ENCODE data around the gene KCTD11.

KCTD11 gene

DNA sequence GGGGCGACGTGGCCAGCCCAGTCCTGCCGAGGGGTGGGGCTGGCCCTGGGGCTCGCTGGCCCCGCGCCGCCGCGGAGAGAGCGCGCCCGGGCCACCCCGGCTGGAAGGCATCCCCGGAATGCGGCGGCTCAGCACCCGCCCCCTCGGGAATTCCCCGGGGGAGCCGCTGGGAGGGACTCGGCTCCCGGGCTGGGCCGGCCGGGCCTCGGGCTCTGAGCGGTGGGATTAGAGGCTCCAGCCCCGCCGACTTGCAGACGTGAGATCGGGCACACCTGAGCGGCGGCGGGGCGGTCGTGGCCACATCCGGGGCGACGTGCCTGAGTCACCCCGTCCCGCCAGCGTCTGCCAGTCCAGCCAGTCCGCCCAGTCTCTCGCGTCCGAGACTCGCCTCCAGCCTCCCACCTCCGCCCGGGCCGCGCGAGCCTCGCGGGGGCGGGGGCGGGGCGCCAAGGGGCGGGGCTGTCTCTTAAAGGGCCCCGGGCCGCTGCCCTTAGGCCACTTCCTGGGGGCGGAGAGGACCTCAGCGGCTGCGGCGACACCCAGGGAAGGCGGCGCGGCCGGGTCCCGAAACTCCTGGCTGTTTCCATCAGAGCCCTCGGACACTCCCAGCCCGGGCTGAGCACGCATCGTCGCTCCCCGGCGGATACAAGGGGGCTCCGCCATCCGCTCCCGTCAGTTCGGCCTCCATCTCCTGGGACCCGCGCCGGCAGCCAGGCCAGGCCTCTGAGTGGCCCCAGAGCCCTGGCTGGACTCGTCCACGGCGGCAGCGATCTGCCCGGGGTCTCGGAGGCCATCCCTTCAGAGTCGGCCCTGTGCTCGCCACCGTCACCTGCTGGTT lies at the start of gene KCTD11:
Gene KCTD11 (plus strand): TSS at position 498 of the 838 bp plus-strand sequence.
- H3K27ac ChIP-seq: peak within 1 kb of the TSS; percentile 100
- DNase-seq (ENCODE audit: low read depth, low spot score): peak; percentile 97

DNA sequence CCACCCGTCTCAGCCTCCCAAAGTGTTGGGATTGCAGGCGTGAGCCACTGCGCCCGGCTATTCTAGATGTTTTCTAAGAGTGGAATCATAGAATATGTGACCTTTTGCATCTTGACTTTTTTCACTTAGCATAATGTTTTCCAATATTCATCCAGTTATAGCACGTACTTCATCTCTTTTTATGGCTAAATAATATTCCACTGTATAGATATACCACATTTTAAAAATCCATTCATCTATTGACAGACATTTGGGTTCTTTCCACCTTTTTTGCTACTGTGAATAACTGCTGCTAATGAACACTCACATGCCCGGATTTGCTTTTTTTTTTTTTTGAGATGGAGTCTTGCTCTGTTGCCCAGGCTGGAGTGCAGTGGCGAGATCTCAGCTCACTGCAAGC lies 47.8 kb upstream of the KCTD11 start:
- H3K27ac ChIP-seq: no peak overlapping the region
- no peak for DNase-seq (ENCODE audit: low read depth, low spot score)

DNA sequence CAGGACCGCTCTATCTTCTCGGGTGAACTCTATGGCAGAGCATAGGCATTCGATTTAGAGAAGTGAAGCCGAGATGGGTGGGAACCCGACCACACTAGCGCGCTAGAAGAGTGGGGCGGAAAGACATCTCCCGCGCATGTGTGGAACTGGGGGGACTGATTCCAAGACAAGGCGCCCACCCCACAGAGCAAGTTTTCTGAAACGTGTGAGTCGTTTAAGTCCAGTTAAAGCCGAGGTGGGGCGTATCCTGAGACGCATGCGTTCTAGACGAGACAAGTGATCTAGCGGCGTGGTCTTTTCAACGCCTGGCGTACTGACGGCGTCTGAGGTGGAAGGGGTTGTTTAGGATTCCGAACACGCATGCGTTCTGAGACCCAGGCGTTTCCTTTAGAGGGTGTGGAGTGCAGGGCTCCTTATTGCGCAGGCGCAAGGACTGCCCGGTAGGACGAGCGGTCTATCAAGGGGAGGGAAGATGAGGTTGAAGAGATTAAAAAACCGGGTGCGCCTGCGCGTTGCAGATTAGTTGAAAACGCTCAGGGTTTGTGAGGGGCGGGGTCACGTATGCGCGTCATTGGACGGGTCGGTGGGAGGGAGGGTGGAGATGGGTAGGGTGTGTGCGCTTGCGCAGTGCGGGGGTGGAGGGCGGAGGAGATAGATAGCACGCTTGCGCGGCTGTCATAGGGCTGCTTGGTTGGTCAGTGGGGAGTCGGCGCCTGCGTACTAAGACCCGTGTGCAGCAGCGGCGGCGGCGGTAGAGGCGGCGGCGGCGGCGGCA lies 44.9 kb upstream of the KCTD11 start, which contains the start of gene EIF5A:
Gene EIF5A (plus strand): TSS at position 718 of the 775 bp plus-strand sequence. CDS start 2,008 bp downstream, outside the sequence.
- DNase-seq (ENCODE audit: low read depth, low spot score): peak; percentile 97
- peak within 1 kb of the TSS; percentile 96 for H3K27ac ChIP-seq

DNA sequence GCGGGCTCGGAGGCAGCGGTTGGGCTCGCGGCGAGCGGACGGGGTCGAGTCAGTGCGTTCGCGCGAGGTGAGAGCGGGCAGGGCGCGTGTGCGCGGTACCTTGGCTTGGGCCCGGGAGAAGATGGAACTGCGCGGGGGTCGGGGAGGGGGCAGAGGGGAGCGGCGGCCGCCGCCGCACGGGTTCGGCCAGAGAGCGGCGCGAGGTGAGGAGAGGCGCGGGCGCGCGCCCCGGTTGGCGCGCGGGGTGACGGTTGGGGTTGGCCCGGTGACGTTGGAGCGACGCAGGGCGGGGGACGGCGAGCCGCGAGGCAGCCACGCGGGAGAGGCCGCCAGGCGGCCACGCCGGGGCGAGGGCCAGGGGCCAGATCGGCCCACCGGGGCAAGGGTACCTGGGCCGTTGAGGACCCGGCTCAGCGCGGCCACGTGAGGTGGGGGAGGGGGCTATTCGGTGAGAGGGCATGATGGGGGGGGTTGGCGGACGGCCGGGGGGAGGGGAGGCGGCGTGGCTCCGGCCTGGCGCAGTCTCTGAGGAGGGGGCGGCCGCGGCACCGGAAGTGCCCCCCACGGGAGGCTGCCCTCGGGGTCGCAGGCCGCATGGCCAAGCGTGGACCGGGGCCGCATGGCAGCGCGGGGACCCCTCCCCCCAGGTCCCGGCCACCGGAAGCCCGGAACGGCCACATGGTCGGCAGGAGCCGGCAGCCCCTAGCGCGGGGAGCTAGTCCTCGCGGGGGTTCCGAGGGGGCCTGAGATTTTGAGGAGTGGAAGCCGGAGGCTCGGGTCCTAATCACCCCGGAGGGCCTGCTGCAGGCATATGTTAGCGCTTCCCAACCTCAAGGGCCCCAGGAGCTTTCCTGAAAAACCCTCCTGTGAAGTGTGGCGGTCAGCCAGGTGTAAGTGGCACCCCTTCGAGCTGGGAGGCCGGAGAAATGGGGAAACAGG lies 44.0 kb upstream of the KCTD11 start:
- peak overlapping the region; percentile 96 for H3K27ac ChIP-seq
- DNase-seq (ENCODE audit: low read depth, low spot score): no peak

DNA sequence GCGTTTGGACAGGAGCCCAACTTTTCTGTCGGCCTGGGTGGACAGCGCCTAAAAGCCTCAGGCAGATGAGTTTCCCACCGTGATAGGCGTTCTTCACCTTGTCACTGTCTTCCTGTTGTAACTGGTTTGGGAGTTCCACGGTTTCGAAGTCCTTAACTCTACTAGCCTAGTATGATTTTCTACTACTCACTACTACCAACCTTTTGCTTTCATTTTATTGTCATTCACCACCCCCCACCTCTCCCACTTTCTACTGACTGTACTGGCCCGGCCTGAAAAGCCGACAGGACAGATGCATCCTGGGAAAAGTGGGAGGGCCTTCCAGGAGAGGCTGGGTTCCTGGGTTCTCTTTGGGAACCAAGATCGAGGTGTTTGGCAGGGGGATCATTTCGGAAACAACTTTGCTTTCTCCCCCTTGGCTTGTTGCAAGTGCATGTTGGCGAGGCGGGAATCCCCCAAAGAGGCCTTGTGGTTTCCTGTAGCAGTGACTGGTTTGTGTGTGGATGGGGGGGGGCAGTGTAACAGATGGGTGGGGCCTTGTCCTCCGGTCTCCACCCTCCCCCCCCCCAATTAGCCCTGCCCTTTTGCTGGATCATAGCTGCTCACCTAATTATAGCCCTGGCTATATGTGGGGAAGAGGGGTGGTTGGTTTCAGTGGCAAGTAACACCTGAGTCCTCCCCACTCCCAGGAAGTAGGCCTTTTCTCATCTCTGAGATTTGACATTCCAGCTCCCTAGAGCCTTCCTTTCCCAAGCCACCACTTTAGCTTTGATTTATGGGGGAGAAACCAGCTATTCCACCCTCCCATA lies 43.1 kb upstream of the KCTD11 start:
- DNase-seq (ENCODE audit: low read depth, low spot score): no peak
- H3K27ac ChIP-seq: peak overlapping the region; percentile 96

DNA sequence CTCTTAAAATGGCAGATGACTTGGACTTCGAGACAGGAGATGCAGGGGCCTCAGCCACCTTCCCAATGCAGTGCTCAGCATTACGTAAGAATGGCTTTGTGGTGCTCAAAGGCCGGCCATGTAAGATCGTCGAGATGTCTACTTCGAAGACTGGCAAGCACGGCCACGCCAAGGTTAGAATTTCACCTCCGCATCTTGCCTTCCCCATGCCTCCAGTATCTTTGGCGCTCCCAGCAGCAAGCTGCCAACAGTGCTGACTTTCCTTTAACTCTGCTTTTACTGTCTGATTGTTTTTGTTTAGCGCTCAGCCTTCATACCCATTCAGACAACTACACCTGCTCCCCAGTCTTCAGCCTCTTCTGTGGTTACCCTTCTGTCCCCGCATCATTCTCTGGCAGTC lies 42.3 kb upstream of the KCTD11 start:
- peak overlapping the region; percentile 96 for H3K27ac ChIP-seq
- no peak for DNase-seq (ENCODE audit: low read depth, low spot score)

DNA sequence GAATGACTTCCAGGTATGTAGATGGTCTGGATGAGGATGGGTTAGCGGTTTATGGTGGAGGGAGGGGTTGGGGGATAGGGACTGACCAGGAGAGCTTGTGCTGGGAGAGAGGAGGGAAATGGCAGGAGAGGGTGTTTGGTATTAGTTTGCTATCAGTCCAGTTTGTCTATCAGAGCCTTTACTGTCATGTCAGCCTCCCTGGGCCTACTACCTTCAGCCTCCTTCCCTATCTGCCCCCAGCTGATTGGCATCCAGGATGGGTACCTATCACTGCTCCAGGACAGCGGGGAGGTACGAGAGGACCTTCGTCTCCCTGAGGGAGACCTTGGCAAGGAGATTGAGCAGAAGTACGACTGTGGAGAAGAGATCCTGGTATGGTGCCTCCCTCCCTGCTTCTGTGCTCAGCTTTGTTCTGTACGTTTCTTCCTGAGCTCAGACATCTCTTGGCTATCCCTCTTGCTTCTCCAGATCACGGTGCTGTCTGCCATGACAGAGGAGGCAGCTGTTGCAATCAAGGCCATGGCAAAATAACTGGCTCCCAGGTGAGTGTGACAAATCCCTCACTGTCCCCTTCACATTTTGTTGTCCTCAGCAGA lies 40.8 kb upstream of the KCTD11 start:
- peak overlapping the region; percentile 96 for H3K27ac ChIP-seq
- no peak for DNase-seq (ENCODE audit: low read depth, low spot score)

DNA sequence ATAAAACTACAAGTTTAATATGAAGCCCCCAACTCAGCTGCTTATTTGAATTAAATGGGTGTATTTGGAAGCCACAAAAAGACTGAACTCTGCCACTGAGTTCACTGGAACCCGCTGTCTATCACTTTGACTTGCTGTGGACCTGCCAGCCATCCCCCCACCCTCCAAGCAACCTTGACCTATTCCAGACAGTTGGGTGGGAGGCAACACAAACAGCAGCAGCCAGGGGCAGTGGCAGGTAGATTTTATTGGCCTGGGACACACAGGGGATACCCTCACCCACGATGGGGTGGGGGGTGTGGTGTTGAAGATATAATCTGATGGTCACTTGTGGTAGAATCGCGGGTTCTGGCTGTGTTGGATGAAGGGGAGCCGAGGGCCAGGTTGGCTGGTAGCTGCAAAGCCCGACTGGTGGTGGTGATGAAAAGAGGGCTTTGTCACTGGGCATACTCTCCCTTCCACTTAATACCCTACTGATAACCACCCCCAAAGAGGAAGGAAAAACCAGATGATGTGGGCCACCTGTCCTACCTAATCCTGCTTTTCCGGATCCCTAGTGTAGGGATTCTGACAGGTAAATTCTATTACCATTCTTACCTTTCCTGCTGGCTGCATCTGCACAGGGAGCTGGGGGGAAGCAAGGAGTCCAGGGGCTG lies 39.4 kb upstream of the KCTD11 start:
- H3K27ac ChIP-seq: peak overlapping the region; percentile 92
- no peak for DNase-seq (ENCODE audit: low read depth, low spot score)

DNA sequence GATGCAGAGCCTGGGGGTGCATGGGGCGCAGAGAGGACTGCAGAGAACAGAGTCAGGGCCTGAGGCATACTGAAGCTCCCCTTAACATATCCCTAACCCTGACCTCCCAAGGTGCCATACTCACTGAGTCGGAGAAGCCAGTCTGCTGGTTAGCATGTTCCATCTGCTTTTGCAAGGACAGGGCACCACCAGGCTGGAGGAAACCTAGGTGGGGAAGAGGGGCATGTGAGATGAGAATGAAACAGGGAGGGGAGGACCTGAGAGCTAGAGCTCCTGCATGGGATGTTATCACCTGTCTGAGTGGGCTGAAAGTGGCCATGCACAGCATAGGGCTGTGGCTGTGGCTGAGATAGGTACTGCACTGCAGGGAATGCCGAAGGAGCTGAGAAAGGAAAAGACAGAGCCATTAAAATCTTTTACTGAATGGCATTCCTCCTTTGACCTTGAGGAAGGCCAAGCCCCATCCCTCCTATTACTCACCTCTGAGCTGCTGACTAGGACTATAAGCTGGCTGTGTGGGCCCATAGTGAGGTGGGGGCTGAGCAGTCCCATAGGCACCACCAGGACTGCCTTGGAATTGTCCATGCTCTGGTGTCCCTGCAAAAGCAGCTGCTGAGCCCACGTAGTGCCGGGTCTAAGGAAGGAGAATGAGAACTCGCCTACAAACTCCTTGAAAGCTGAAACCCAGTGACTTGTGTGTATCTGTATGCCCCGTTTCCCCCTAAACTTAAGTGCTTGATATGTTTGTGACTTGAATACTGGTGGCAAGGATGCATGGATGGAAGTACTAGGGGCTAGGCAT lies 38.7 kb upstream of the KCTD11 start:
- DNase-seq (ENCODE audit: low read depth, low spot score): no peak
- H3K27ac ChIP-seq: peak overlapping the region; percentile 92

DNA sequence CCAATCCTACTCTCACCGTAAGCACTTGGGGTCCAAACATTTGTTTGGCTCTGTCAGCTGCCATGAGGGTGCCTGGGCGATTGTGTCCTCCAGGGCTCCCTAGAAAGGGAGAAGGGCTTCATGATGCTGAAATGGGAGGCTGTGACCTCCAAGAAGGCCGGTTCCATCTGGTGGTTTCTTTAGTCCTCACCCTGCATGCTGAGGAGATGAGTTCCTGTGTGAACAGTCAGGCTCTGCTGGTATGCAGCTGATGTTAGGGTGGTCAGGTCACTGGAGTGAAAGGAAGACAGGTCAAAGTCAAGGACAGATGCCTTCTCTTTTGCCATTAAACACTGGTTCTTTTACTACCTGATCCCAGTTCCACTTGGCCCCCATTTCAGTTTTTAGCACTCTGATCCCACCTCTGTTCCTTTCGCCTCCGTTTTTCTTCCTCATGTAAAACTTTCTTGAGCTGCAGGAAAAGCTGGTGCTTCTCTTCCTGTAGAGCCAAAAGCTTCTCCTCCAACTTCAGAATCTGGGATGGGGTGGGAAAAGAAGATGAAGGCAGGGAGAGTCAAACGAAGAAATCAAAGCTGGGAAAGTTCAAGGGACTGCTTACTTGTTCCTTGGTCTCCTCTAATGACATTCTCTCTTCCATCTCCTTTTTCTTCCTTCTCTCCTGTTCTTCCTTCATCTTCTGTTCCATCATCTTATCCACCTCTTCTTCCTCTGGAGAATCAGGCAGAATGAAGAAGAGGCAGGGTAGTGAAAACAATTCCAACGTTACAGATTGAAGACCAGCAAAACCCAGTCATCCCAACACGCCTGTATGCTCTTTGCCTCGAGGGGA lies 37.9 kb upstream of the KCTD11 start:
- DNase-seq (ENCODE audit: low read depth, low spot score): no peak
- H3K27ac ChIP-seq: peak overlapping the region; percentile 92

DNA sequence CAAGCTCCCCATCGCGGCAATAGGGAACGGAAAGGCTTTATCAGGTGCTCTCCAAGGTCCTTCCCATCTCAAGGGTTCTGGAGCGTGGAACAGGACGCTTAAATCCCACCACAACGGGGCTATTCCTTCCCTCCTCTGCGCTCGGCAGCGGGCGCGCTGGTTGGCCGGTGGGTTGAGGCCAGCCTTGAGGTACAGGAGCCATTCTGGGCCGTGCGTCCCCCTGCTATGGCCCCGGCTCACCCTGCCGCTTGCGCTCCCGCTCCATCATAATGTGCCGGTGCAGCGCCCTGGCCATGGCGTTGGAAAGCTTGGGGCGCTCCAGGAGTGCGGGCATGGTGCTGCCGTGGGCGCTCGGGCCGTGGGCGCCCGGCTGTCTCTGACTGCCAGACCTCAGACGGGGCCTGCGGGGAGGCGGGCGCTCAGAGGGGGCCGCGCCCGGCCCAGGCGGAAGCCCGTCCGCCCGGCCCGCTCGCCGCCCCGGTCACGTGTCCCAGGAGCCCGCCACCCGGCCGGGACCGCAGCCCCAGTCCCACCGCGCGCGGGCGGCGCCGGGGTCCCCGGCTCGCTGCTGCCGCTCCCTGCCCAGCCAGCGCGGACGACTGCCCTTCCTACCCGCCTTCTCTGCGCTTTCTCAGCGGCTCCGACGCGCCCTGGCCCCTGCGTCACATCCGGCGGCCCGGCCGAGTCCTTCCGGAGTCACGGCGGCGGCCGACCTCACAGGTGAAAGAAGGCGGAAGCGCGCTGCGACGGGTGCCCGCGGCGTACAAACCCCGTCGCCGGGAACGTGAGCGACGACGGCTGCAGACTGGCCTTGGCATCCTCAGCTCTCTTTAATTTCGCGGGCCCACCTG lies 37.0 kb upstream of the KCTD11 start, which contains the start of gene GPS2:
Gene GPS2 (minus strand): TSS at position 642 of the 851 bp plus-strand sequence. CDS start 308 bp downstream, at position 334.
- peak within 1 kb of the TSS; percentile 92 for H3K27ac ChIP-seq
- DNase-seq (ENCODE audit: low read depth, low spot score): no peak

DNA sequence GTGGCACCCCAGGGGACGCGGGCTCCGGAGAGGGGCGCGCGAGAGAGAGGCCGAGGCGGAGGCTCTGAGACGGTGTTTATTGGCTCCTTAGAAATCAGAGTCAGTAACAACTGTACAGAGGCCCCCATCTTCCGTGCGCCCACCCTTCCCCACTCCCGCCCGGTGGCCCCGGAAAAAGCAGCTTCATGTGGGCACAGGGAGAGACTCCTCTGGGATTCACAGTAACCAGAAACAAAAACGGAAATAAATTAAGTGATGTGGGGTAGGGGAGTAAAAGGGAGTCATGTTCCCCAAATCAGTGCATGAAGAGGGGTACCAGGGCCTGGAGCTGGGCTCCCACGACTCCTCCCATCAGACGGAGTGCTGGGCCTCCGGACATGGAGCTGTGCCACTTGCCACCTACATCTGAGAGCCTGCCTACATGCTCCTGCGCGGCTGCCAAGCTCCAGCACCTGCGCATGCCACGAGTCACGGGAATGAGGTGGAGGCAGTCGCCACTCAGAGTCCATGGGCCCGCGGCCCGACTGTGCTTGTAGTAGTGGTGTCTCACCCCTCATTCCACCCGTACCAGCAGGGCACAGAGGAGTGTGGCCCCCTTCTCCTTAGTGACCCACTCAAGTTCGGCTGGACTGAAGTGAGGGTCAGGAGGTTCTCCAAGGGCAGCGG lies 36.3 kb upstream of the KCTD11 start:
- H3K27ac ChIP-seq: peak overlapping the region; percentile 92
- no peak for DNase-seq (ENCODE audit: low read depth, low spot score)

DNA sequence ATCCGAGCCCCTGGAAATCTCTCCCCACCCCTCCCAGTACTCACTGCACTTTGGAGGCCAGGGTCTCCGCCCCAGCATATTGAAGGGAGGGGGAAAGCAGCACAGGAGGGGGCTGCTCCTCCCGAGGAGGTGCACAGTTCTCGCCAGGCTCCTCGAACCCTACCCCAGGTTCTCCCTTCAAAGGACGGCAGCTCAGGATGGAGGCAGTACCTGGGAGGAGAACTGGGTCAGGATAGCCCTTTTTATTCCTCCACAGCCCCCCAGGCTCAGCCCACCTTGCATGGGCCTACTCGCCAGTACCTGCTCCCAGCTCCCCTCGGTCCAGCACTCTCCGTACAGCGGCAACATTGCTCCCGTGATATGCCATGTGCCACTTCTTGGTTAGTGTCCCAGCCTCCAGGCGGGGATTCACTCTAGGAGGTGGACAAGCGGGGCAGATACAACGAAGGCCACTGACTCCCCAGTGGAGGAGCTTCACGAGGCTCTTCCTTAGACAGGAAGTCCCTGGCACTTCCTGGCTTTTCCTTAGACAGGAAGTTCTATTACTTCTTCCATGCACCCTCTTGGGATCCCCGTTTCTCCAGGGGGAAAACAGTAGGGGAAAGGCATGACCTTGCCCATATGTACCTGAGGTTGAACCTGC lies 34.7 kb upstream of the KCTD11 start:
- no peak overlapping the region for H3K27ac ChIP-seq
- DNase-seq (ENCODE audit: low read depth, low spot score): no peak

DNA sequence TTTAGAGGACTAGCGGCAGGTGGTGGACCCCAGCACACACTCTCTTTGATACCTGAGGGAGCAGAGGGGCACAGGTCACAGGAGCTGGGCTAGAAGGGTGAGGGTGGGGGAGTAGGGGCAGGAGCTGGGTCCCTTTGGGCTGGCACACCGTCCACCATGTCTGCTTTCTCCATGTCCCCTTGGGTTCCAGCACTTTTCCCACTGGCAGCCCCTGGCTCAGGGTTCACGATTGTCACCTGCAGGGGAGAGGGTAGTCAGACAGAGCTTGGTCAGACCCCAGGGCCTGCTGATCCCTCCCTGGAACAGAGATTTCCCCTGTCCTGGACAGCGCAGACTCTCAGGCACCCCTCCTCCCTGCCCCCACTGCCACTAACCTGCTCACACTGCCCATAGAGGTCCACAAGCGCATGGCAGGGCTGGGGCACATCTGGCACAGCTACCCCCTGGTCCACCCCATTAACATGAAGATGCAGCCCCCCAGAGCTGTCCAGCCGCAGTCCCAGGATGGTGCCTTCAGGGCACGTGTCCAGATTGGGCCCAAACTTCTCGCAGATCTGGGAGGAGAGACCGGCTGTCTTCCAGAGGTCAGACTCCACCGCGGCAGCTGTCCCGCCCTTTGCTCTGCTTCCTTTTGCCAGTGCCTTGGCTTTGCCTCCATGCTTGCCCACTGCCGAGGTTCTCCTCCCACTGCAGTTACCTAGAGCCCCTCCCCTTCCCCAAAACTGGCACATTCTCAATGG lies 33.7 kb upstream of the KCTD11 start:
- no peak overlapping the region for H3K27ac ChIP-seq

More for the DNA sequence above, 33.7 kb upstream of the KCTD11 start:
- DNase-seq (ENCODE audit: low read depth, low spot score): no peak
